Mammary epithelial cell (primary cell): Measurements from ENCODE around the gene EPO.

Experiments
- EZH2 ChIP-seq: IDR thresholded peaks from 2 replicates; pipeline ENCODE4 v1.6.1; 2012; ENCODE audit warnings: low read length, inconsistent platforms, borderline replicate concordance
- TF ChIP-seq, protein P1 (sequence below), 2 donors: IDR thresholded peaks in 1 of 2; conservative IDR thresholded peaks in 1 of 2; 2 replicates each; pipeline ENCODE4 v1.5.1; 2011 to 2012; ENCODE audit warnings: inconsistent platforms in 2 of 2, low read length in 2 of 2, mild to moderate bottlenecking in 2 of 2, control low read depth in 1 of 2, low read depth in 1 of 2; ENCODE audit not compliant: insufficient read depth in 1 of 2; ENCODE audit errors: extremely low read depth in 1 of 2

DNA sequence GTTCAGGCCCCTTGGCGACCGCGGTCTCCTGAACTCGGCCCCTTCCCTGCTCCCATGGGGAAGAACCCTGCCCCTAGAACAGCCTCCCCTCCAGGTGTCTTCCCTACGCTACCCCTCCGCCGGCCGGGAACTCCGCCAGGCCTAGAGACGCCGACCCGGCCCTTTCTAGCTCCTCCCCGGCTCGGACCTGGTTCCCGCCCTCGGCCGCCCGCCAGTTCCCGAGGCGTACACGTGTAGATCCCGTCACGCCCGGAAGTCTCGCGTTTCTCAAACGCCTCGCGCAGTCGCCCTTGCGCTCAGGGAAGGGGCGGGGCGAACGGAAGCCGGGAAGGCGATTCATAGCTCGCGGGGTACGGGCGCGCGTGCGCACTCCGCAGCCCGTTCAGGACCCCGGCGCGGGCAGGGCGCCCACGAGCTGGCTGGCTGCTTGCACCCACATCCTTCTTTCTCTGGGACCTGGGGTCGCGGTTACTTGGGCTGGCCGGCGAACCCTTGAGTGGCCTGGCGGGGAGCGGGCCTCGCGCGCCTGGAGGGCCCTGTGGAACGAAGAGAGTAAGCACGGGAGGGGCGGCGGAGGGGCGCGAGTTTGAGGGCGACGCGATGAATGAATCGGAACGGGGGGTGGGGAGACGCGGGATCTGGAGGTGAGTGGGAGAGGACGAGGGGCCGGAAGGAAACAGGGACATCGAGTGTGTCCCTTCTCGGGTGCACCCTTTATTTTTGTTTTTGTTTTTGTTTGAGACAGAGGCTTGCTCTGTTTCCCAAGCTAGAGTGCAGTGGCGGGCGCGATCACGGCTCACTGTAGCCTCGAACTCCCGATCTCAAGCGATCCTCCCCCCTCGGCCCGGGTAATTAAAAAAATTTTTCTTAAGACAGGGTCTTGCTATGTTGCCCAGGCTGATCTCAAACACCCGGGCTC is 14.3 kb upstream of the EPO start, which contains the start of gene POP7:
- TF ChIP-seq, protein P1, sequence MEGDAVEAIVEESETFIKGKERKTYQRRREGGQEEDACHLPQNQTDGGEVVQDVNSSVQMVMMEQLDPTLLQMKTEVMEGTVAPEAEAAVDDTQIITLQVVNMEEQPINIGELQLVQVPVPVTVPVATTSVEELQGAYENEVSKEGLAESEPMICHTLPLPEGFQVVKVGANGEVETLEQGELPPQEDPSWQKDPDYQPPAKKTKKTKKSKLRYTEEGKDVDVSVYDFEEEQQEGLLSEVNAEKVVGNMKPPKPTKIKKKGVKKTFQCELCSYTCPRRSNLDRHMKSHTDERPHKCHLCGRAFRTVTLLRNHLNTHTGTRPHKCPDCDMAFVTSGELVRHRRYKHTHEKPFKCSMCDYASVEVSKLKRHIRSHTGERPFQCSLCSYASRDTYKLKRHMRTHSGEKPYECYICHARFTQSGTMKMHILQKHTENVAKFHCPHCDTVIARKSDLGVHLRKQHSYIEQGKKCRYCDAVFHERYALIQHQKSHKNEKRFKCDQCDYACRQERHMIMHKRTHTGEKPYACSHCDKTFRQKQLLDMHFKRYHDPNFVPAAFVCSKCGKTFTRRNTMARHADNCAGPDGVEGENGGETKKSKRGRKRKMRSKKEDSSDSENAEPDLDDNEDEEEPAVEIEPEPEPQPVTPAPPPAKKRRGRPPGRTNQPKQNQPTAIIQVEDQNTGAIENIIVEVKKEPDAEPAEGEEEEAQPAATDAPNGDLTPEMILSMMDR (conservative IDR thresholded peaks at IDR 0.05 in 1 of 2, IDR thresholded peaks at IDR 0.05 in 1 of 2; ENCODE audit: extremely low read depth in 1 of 2, insufficient read depth in 1 of 2, low read depth in 1 of 2, low read length in 2 of 2) = no peak
- no peak for TF ChIP-seq EZH2
